Measurements from ENCODE around the gene FGFR2.

DNA sequence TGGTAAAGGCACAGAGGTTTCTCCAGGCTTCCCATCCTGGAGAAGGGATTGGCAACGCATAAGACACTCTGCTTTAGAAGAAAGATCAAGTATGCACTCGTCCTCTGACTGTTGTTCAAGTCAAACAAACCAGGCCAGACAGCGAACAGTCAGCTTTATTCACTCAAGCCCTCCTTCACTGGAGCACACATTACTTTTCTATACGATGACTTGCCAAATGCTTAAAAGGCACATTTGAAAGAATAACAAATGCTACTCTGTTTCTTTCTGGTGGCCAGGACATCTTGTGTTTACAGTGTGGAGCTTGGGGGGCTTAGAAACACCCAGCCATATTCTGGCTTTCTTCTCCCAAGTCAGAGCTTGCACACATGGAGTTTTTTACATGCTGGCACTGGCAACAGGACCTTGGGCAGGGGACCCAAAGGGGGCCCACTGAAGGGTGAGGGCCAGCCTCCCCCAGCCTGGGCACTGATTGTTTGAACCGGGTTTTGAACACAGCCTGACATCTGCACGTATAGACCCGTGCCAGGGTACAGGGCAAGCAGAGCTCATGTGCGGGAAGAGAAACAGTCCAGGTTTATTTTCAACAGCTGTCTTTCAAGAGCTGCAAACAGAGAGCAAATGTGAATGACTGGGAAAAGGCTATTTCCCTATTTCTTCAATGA is 33.3 kb upstream of the FGFR2 start:
- TF ChIP-seq CTCF (IDR thresholded peaks at IDR 0.05; ENCODE audit: low read depth, low read length, poor library complexity, severe bottlenecking) (no peak), EZH2phosphoT487 (IDR thresholded peaks at IDR 0.05; ENCODE audit: borderline replicate concordance, low read length) (no peak)
